ENCODE measurements around the gene RANBP9. TPM values are rescaled to one million over a fixed set of nuclear protein-coding genes. Genes with fewer than 3 reads are reported as not detected.

RANBP9 gene
- total RNA-seq, 2 donors from 2014 or later: 43.7 to 45.4 TPM

GRCh38 chr6:13613029-13613594 lies 98.5 kb downstream of the RANBP9 start:
- Histone ChIP-seq H3K9ac (ENCODE audit: extremely low read depth, low read length, poor library complexity, severe bottlenecking) (no peak overlapping the region), H3K27ac (ENCODE audit: low read depth, low read length) (no peak overlapping the region), H3K36me3 (ENCODE audit: control insufficient read depth, insufficient read depth, low read length) (peaks cover 16% of the 10 kb centered on the region), H3K4me1 (ENCODE audit: control insufficient read depth, insufficient read depth, low read length) (peaks cover 3% of the 10 kb centered on the region), H3K9me3 (ENCODE audit: control insufficient read depth, low read length) (no peaks in the 10 kb centered on the region), H3K4me3 (ENCODE audit: low read length) (no peak overlapping the region), H3K27me3 (ENCODE audit: control insufficient read depth, insufficient read depth, low read length, poor library complexity, severe bottlenecking) (no peaks in the 10 kb centered on the region)
- Mint-ChIP-seq H3K36me3 (ENCODE audit: low read depth) (peaks cover 17% of the 10 kb centered on the region), H3K4me3 (no peak overlapping the region), H3K4me1 (peaks cover 18% of the 10 kb centered on the region), H3K9me3 (no peaks in the 10 kb centered on the region), H3K27me3 (ENCODE audit: insufficient read depth) (no peaks in the 10 kb centered on the region), H3K27ac (no peak overlapping the region)
- DNase-seq: no peak
- TF ChIP-seq CTCF (conservative IDR thresholded peaks at IDR 0.05): no peak
- WGBS, 2 experiments (ENCODE audit: insufficient coverage in 1 of 2, insufficient read length in 1 of 2): 67 to 81% methylated on average over 1 to 3 of the region's 3 CpGs

- Mint-ChIP-seq H3K36me3 (ENCODE audit: low read depth) (peaks cover 12% of the 10 kb centered on the region), H3K27ac (no peak overlapping the region), H3K4me1 (peaks cover 15% of the 10 kb centered on the region), H3K27me3 (ENCODE audit: insufficient read depth) (no peaks in the 10 kb centered on the region), H3K9me3 (no peaks in the 10 kb centered on the region), H3K4me3 (no peak overlapping the region)
- Histone ChIP-seq H3K4me3 (ENCODE audit: low read length) (no peak overlapping the region), H3K9me3 (ENCODE audit: control insufficient read depth, low read length) (no peaks in the 10 kb centered on the region), H3K9ac (ENCODE audit: extremely low read depth, low read length, poor library complexity, severe bottlenecking) (no peak overlapping the region), H3K36me3 (ENCODE audit: control insufficient read depth, insufficient read depth, low read length) (peaks cover 9% of the 10 kb centered on the region), H3K27ac (ENCODE audit: low read depth, low read length) (no peak overlapping the region), H3K4me1 (ENCODE audit: control insufficient read depth, insufficient read depth, low read length) (peaks cover 3% of the 10 kb centered on the region), H3K27me3 (ENCODE audit: control insufficient read depth, insufficient read depth, low read length, poor library complexity, severe bottlenecking) (no peaks in the 10 kb centered on the region)
- no peak for DNase-seq
- no peak for TF ChIP-seq CTCF (conservative IDR thresholded peaks at IDR 0.05)
- 90 to 96% methylated on average over 4 of the region's 4 CpGs for WGBS, 2 experiments (ENCODE audit: insufficient coverage in 1 of 2, insufficient read length in 1 of 2)
These were observed 99.9 kb downstream of the RANBP9 start for GRCh38 chr6:13611715-13612114.

GRCh38 chr6:13605634-13606033 lies 106.0 kb downstream of the RANBP9 start:
- Mint-ChIP-seq H3K4me3 (no peak overlapping the region), H3K9me3 (no peaks in the 10 kb centered on the region), H3K36me3 (ENCODE audit: low read depth) (peaks cover 40% of the 10 kb centered on the region), H3K27me3 (ENCODE audit: insufficient read depth) (no peaks in the 10 kb centered on the region), H3K4me1 (no peaks in the 10 kb centered on the region), H3K27ac (no peak overlapping the region)
- no peak for TF ChIP-seq CTCF (conservative IDR thresholded peaks at IDR 0.05)
- Histone ChIP-seq H3K9ac (ENCODE audit: extremely low read depth, low read length, poor library complexity, severe bottlenecking) (no peak overlapping the region), H3K36me3 (ENCODE audit: control insufficient read depth, insufficient read depth, low read length) (peaks cover 24% of the 10 kb centered on the region), H3K27me3 (ENCODE audit: control insufficient read depth, insufficient read depth, low read length, poor library complexity, severe bottlenecking) (no peaks in the 10 kb centered on the region), H3K9me3 (ENCODE audit: control insufficient read depth, low read length) (no peaks in the 10 kb centered on the region), H3K4me1 (ENCODE audit: control insufficient read depth, insufficient read depth, low read length) (peaks cover 8% of the 10 kb centered on the region), H3K27ac (ENCODE audit: low read depth, low read length) (no peak overlapping the region), H3K4me3 (ENCODE audit: low read length) (no peak overlapping the region)
- WGBS, 2 experiments (ENCODE audit: insufficient coverage in 1 of 2, insufficient read length in 1 of 2): 95 to 100% methylated on average over 2 to 4 of the region's 4 CpGs
- no peak for DNase-seq

Measured in endodermal cell (in vitro differentiated cells).